K562 (cell line): Measurements from ENCODE around the gene KXD1. TPM values are rescaled to one million over a fixed set of nuclear protein-coding genes. Genes with fewer than 3 reads are reported as not detected.

ENCODE experiments used
- BCLAF1 ChIP-seq, 2 experiments: fragments of 450-650 bp in 1 of 2; IDR thresholded peaks; 2 replicates each; pipeline ENCODE4 v1.6.1; 2011 to 2017; ENCODE audit warnings: low read depth in 2 of 2, antibody characterized with exemption in 1 of 2, borderline replicate concordance in 1 of 2, low read length in 1 of 2, mild to moderate bottlenecking in 1 of 2, mixed read lengths in 1 of 2; ENCODE audit not compliant: control insufficient read depth in 1 of 2
- CXXC5 ChIP-seq: fragments of 250-450 bp; sonication (Bioruptor Pico); IDR thresholded peaks from 2 replicates; pipeline ENCODE4 v1.8.0; 2022; ENCODE audit warnings: inconsistent platforms, mild to moderate bottlenecking, moderate library complexity
- E2F8 ChIP-seq: fragments of 450-650 bp; IDR thresholded peaks from 2 replicates; pipeline ENCODE4 v1.7.1; 2018; ENCODE audit warnings: mild to moderate bottlenecking, low read depth; ENCODE audit not compliant: partially characterized antibody
- EP400 ChIP-seq: fragments of 450-650 bp; IDR thresholded peaks from 2 replicates; pipeline ENCODE4 v1.6.1; 2017; ENCODE audit warnings: antibody characterized with exemption, mild to moderate bottlenecking, moderate library complexity
- HNRNPL ChIP-seq: fragments of 200-400 bp; formaldehyde crosslinking; IDR thresholded peaks from 2 replicates; pipeline ENCODE4 v1.6.1; 2017; ENCODE audit warnings: low read depth, mild to moderate bottlenecking, low read length
- MAFG ChIP-seq: fragments of 450-650 bp; conservative IDR thresholded peaks from 2 replicates; pipeline ENCODE4 v1.6.1; 2016; ENCODE audit warnings: missing genetic modification characterization, missing compliant biosample characterization
- MAFK ChIP-seq: IDR thresholded peaks from 2 replicates; pipeline ENCODE4 v1.6.1; 2011; ENCODE audit warnings: low read length, improper control_type of control experiment
- MTA3 ChIP-seq: fragments of 450-650 bp; formaldehyde crosslinking; IDR thresholded peaks from 2 replicates; pipeline ENCODE4 v1.6.1; 2017; ENCODE audit warnings: mild to moderate bottlenecking, borderline replicate concordance
- POLR2H ChIP-seq: IDR thresholded peaks from 2 replicates; pipeline ENCODE4 v1.6.1; 2016; ENCODE audit warnings: missing genetic modification characterization, low read depth, mild to moderate bottlenecking, control low read depth, missing compliant biosample characterization, moderate library complexity
- RBFOX2 ChIP-seq: fragments of 200-400 bp; formaldehyde crosslinking; IDR thresholded peaks from 2 replicates; pipeline ENCODE4 v1.6.1; 2017; ENCODE audit warnings: low read depth, mild to moderate bottlenecking, low read length, moderate library complexity
- SMAD4 ChIP-seq: fragments of 250-450 bp; sonication (Bioruptor Pico); conservative IDR thresholded peaks from 2 replicates; pipeline ENCODE4 v1.8.0; 2021; ENCODE audit warnings: inconsistent platforms, mild to moderate bottlenecking, moderate library complexity
- STAG1 ChIP-seq: sonication (generic); formaldehyde crosslinking; IDR thresholded peaks from 2 replicates; pipeline ENCODE4 v1.5.0; 2020; ENCODE audit warnings: missing genetic modification reagents, borderline replicate concordance
- polyA plus RNA-seq, 8 experiments: library from polyadenylated mRNA; depleted of rRNA in 4 of 8; stranded (reverse) in 5 of 8; unstranded in 3 of 8; fragments of >200 nt; fragmentation: Nextera tagmentation in 2 of 8; fragmentation: Illumina TruSeq in 1 of 8; extraction: Ambion mirVana in 2 of 8; extraction: Trizol in 1 of 8; gene quantifications; 2 replicates each; pipeline versions ENCODE4 v1.2.1 to v1.2.3, GENCODE V29; 2011 to 2014; ENCODE audit warnings: inconsistent platforms in 1 of 8, missing spikeins in 1 of 8
- total RNA-seq, 7 experiments: library from RNA; depleted of rRNA in 6 of 7; stranded (reverse); fragments of >200 nt in 6 of 7; fragmentation: Illumina TruSeq in 2 of 7; extraction: Trizol in 2 of 7; gene quantifications; 2 replicates each; pipeline versions ENCODE4 v1.2.1 to v1.2.3, GENCODE V29; 2011 to 2021; ENCODE audit warnings: low replicate concordance in 1 of 7
- TF ChIP-seq, protein P1 (sequence below): fragments of 250-450 bp; sonication (Bioruptor Pico); IDR thresholded peaks from 2 replicates; pipeline ENCODE4 v1.5.0; 2021; ENCODE audit warnings: mild to moderate bottlenecking, moderate library complexity

Gene KXD1
- total and polyA plus RNA-seq, 9 of the 15 experiments (the other 6 are each of a cell fraction or from before 2014, with no cell fraction given) = 21.9 to 210 (median 118) TPM

- no peak for TF ChIP-seq E2F8
- TF ChIP-seq MTA3 = peak; percentile 90
- peak; percentile 91 for TF ChIP-seq CXXC5 (CRISPR knock-in tag)
- TF ChIP-seq MAFK = peak; percentile 30; the same call in 1 of the 2 replicates
- peak; percentile 24; the same call in 1 of the 2 replicates for TF ChIP-seq POLR2H (tag)
- peak; percentile 51 for TF ChIP-seq EP400
- peak; percentile 87 for TF ChIP-seq HNRNPL
- peak; percentile 76 for TF ChIP-seq SMAD4 (CRISPR knock-in tag)
- peak; percentile 50; the same call in 1 of the 2 replicates for TF ChIP-seq MAFG (tag)
- TF ChIP-seq BCLAF1 (IDR thresholded peaks at IDR 0.05; ENCODE audit: borderline replicate concordance in 1 of 2, control insufficient read depth in 1 of 2, low read depth in 2 of 2, low read length in 1 of 2) = peak in 1 of 2 experiments; percentile 84; a peak in 1 of 4 replicates
- TF ChIP-seq, protein P1, sequence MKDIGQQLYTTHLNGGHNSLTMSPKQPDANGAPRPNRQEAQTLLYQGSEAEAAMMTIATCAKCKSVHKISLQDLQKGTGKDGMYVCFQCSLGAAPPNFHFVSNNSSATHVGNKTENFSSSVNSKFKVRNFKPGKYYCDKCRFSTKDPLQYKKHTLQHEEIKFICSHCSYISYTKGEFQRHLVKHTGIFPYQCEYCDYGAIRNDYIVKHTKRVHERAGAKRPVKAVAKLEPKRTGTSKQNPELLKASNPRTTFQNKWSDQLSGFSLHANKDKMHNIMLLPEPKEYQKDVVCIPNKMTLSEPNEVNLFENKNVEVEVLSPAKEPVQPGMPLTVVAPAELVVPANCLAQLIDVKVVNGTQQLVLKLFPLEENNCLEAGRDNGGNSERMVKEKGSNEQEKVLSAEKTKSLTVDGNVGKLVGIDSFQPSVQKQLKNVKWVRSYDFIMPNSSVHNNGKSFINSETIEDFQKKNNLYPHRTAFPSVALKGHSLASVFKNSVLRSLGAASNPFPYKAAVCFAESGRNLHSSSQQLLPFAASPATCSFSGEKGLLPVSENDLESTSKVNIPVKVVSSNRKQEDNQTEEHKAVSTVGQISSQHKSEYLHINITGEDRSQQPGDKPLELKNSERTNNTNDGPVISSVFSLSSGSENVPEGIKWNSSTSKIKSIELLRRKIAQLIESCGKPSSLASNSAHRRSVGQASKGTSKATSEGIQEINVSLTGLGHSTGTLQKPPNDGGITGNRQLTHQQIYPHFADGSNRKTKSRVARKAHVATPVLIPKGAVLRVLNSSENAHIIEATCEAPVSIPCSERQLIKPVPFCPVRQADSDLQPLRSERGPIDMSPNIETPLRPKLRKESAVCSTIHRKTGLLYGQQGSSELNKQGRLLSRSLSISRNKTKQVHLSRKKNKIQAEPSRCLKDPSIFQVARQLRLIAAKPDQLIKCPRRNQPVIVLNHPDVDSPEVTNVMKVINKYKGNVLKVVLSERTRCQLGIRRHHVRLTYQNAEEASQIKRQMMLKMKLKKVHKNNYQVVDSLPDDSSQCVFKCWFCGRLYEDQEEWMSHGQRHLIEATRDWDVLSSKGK (CRISPR knock-in tag) = no peak
- TF ChIP-seq RBFOX2 = peak; percentile 87
- no peak for TF ChIP-seq STAG1 (CRISPR knock-in tag)
Measured at GRCh38 chr19:18588611-18589379, 31.1 kb downstream of the KXD1 start, which contains the start of gene REX1BD (continued).
